A549 (cell line): ENCODE data around the gene RGS6.
"Not testable (repeated sequence)": the region's sequence is repeated elsewhere in the genome, so short reads cannot be mapped to it uniquely, and the experiment has no call there.

Source experiments
- BHLHE40 ChIP-seq: IDR thresholded peaks from 2 replicates; pipeline ENCODE4 v1.6.1; 2012; ENCODE audit warnings: low read depth, low read length, inconsistent platforms
- CTCF ChIP-seq: fragments of >200 bp; sonication (Bioruptor Twin); formaldehyde crosslinking; IDR thresholded peaks from 3 replicates; pipeline ENCODE4 v1.5.1; 2016
- RAD21 ChIP-seq, 2 experiments: fragments of >200 bp in 1 of 2; sonication (Bioruptor Twin) in 1 of 2; formaldehyde crosslinking in 1 of 2; IDR thresholded peaks in 1 of 2; conservative IDR thresholded peaks in 1 of 2; 2 replicates in 1 of 2; 3 replicates in 1 of 2; pipeline ENCODE4 v1.6.1; 2012 to 2018; ENCODE audit warnings: inconsistent platforms in 1 of 2

DNA sequence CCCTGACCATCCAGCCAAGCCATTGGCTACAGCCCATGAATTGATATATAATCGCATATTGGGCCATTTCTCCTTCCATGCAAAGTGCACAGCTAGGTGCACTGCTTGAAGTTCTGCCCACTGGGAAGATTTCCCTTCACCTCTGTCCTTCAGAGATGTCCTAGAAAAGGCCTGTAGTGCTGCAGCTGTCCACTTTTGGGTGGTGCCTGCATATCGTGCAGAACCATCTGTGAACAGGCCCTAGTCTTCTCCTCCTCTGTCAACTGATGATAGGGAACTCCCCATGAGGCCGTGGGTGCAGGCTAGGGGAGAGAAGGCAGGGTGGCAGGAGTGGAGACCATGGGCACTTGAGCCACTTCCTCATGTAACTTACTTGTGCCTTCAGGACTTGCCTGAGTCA, 6.0 kb downstream of the RGS6 start:
- TF ChIP-seq CTCF; BHLHE40; RAD21 (conservative IDR thresholded peaks at IDR 0.05 in 1 of 2, IDR thresholded peaks at IDR 0.05 in 1 of 2): not testable (repeated sequence)
